ENCODE results near the gene FAM78A. TPM values are rescaled to one million over a fixed set of nuclear protein-coding genes. Genes with fewer than 3 reads are reported as not detected.

Gene FAM78A
- total RNA-seq, 1 donor: 0.36 TPM

- Histone ChIP-seq H3K9me3 (ENCODE audit: low read depth, low read length) (no peaks in the 10 kb centered on the region), H3K4me1 (ENCODE audit: insufficient read depth, low read length) (peaks cover 4% of the 10 kb centered on the region), H3K27ac (ENCODE audit: low read depth, low read length) (no peak overlapping the region), H3K79me2 (ENCODE audit: insufficient read depth, low read length) (no peaks in the 10 kb centered on the region), H4K20me1 (ENCODE audit: insufficient read depth, low read length) (peaks cover 2% of the 10 kb centered on the region), H3K27me3 (ENCODE audit: insufficient read depth, low read length) (no peaks in the 10 kb centered on the region), H3K4me2 (ENCODE audit: insufficient read depth, low read length) (no peak overlapping the region), H3K36me3 (ENCODE audit: insufficient read depth, low read length) (peaks cover 22% of the 10 kb centered on the region), H2AFZ (ENCODE audit: low read length) (no peak overlapping the region), H3K4me3 (ENCODE audit: insufficient read depth, low read length) (no peak overlapping the region)
- TF ChIP-seq CTCF (IDR thresholded peaks at IDR 0.05; ENCODE audit: extremely low read depth, low read depth, low read length): no peak
- DNase-seq (ENCODE audit: insufficient read length, low spot score, missing footprints): peak; percentile 46
These were observed 49.0 kb downstream of the FAM78A start for GRCh38 chr9:131227112-131227958.

GRCh38 chr9:131226226-131226625 is 50.1 kb downstream of the FAM78A start:
- Histone ChIP-seq H3K4me1 (ENCODE audit: insufficient read depth, low read length) (peaks cover 4% of the 10 kb centered on the region), H3K27me3 (ENCODE audit: insufficient read depth, low read length) (no peaks in the 10 kb centered on the region), H3K79me2 (ENCODE audit: insufficient read depth, low read length) (no peaks in the 10 kb centered on the region), H2AFZ (ENCODE audit: low read length) (no peak overlapping the region), H3K4me2 (ENCODE audit: insufficient read depth, low read length) (no peak overlapping the region), H4K20me1 (ENCODE audit: insufficient read depth, low read length) (peaks cover 2% of the 10 kb centered on the region), H3K4me3 (ENCODE audit: insufficient read depth, low read length) (no peak overlapping the region), H3K9me3 (ENCODE audit: low read depth, low read length) (no peaks in the 10 kb centered on the region), H3K27ac (ENCODE audit: low read depth, low read length) (no peak overlapping the region), H3K36me3 (ENCODE audit: insufficient read depth, low read length) (peaks cover 11% of the 10 kb centered on the region)
- DNase-seq (ENCODE audit: insufficient read length, low spot score, missing footprints): no peak
- TF ChIP-seq CTCF (IDR thresholded peaks at IDR 0.05; ENCODE audit: extremely low read depth, low read depth, low read length): no peak

- no peaks in the 10 kb centered on the region for H3K9me3 ChIP-seq (ENCODE audit: low read depth, low read length)
- no peak for DNase-seq (ENCODE audit: insufficient read length, low spot score, missing footprints)
- no peak overlapping the region for H2AFZ ChIP-seq (ENCODE audit: low read length)
- H3K4me2 ChIP-seq (ENCODE audit: insufficient read depth, low read length): no peak overlapping the region
- H3K4me3 ChIP-seq (ENCODE audit: insufficient read depth, low read length): no peak overlapping the region
- peaks cover 2% of the 10 kb centered on the region for H4K20me1 ChIP-seq (ENCODE audit: insufficient read depth, low read length)
- H3K27ac ChIP-seq (ENCODE audit: low read depth, low read length): no peak overlapping the region
- H3K36me3 ChIP-seq (ENCODE audit: insufficient read depth, low read length): no peaks in the 10 kb centered on the region
- no peaks in the 10 kb centered on the region for H3K27me3 ChIP-seq (ENCODE audit: insufficient read depth, low read length)
- H3K4me1 ChIP-seq (ENCODE audit: insufficient read depth, low read length): peaks cover 1% of the 10 kb centered on the region
- no peaks in the 10 kb centered on the region for H3K79me2 ChIP-seq (ENCODE audit: insufficient read depth, low read length)
- TF ChIP-seq CTCF (IDR thresholded peaks at IDR 0.05; ENCODE audit: extremely low read depth, low read depth, low read length): no peak
These were observed 53.9 kb downstream of the FAM78A start for GRCh38 chr9:131222460-131222859.

- no peak for TF ChIP-seq CTCF (IDR thresholded peaks at IDR 0.05; ENCODE audit: extremely low read depth, low read depth, low read length)
- Histone ChIP-seq H3K79me2 (ENCODE audit: insufficient read depth, low read length) (no peaks in the 10 kb centered on the region), H3K4me2 (ENCODE audit: insufficient read depth, low read length) (no peak overlapping the region)
These were observed 55.8 kb downstream of the FAM78A start for GRCh38 chr9:131220485-131220884.

More at GRCh38 chr9:131220485-131220884, 55.8 kb downstream of the FAM78A start:
- no peak for DNase-seq (ENCODE audit: insufficient read length, low spot score, missing footprints)
- Histone ChIP-seq H4K20me1 (ENCODE audit: insufficient read depth, low read length) (no peaks in the 10 kb centered on the region), H2AFZ (ENCODE audit: low read length) (no peak overlapping the region), H3K27me3 (ENCODE audit: insufficient read depth, low read length) (no peaks in the 10 kb centered on the region), H3K4me1 (ENCODE audit: insufficient read depth, low read length) (no peaks in the 10 kb centered on the region), H3K4me3 (ENCODE audit: insufficient read depth, low read length) (no peak overlapping the region), H3K36me3 (ENCODE audit: insufficient read depth, low read length) (peaks cover under 1% of the 10 kb centered on the region), H3K9me3 (ENCODE audit: low read depth, low read length) (no peaks in the 10 kb centered on the region), H3K27ac (ENCODE audit: low read depth, low read length) (no peak overlapping the region)

Measured in osteoblast (primary cell).